ENCODE results near the gene HOXA7. TPM values are rescaled to one million over a fixed set of nuclear protein-coding genes. Genes with fewer than 3 reads are reported as not detected.

Gene HOXA7
- total RNA-seq, 1 experiment from 2014 or later: 2.6 TPM

- no TSS peak for BruUV-seq (replicated peaks)
- intact Hi-C loops (cut with micrococcal nuclease): no loop called here
- peaks cover 17% of the 10 kb centered on the region for H3K79me2 ChIP-seq (ENCODE audit: low read length)
- H3K9me3 ChIP-seq (ENCODE audit: low read length): no peaks in the 10 kb centered on the region
- ATAC-seq (no peak), DNase-seq (no peak)
- H3K27ac ChIP-seq (ENCODE audit: low read length): no peak overlapping the region
- TF ChIP-seq EZH2 (IDR thresholded peaks at IDR 0.05; ENCODE audit: low read length, unreplicated experiment) (no peak), EZH2phosphoT487 (IDR thresholded peaks at IDR 0.05; ENCODE audit: borderline replicate concordance, low read length) (no peak)
- TF ChIP-seq, protein P1, sequence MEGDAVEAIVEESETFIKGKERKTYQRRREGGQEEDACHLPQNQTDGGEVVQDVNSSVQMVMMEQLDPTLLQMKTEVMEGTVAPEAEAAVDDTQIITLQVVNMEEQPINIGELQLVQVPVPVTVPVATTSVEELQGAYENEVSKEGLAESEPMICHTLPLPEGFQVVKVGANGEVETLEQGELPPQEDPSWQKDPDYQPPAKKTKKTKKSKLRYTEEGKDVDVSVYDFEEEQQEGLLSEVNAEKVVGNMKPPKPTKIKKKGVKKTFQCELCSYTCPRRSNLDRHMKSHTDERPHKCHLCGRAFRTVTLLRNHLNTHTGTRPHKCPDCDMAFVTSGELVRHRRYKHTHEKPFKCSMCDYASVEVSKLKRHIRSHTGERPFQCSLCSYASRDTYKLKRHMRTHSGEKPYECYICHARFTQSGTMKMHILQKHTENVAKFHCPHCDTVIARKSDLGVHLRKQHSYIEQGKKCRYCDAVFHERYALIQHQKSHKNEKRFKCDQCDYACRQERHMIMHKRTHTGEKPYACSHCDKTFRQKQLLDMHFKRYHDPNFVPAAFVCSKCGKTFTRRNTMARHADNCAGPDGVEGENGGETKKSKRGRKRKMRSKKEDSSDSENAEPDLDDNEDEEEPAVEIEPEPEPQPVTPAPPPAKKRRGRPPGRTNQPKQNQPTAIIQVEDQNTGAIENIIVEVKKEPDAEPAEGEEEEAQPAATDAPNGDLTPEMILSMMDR (conservative IDR thresholded peaks at IDR 0.05; ENCODE audit: low read depth, low read length): no peak
- H2AFZ ChIP-seq (ENCODE audit: low read length): no peak overlapping the region
- H4K20me1 ChIP-seq (ENCODE audit: low read length): no peaks in the 10 kb centered on the region
- ChIA-PET POLR2A (ENCODE audit: unreplicated experiment) (no interaction called here), CTCF (no interaction called here)
- no peaks in the 10 kb centered on the region for H3K9me2 ChIP-seq (replicated peaks; ENCODE audit: low read length)
- H3K4me2 ChIP-seq (ENCODE audit: low read length): no peak overlapping the region
- no peak overlapping the region for H3K4me3 ChIP-seq (ENCODE audit: low read length)
- H3K4me1 ChIP-seq (ENCODE audit: insufficient read depth, low read length): peaks cover 9% of the 10 kb centered on the region
- H3K27me3 ChIP-seq (ENCODE audit: low read length): no peaks in the 10 kb centered on the region
- H3F3A ChIP-seq (ENCODE audit: low read length, unreplicated experiment): no peaks in the 10 kb centered on the region
- no peak overlapping the region for H3K9ac ChIP-seq (ENCODE audit: low read length)
- H3K36me3 ChIP-seq (ENCODE audit: low read depth, low read length): peaks cover 13% of the 10 kb centered on the region; the same call in 1 of the 2 replicates
Measured at GRCh38 chr7:27142580-27143022, 13.9 kb downstream of the HOXA7 start.

DNA sequence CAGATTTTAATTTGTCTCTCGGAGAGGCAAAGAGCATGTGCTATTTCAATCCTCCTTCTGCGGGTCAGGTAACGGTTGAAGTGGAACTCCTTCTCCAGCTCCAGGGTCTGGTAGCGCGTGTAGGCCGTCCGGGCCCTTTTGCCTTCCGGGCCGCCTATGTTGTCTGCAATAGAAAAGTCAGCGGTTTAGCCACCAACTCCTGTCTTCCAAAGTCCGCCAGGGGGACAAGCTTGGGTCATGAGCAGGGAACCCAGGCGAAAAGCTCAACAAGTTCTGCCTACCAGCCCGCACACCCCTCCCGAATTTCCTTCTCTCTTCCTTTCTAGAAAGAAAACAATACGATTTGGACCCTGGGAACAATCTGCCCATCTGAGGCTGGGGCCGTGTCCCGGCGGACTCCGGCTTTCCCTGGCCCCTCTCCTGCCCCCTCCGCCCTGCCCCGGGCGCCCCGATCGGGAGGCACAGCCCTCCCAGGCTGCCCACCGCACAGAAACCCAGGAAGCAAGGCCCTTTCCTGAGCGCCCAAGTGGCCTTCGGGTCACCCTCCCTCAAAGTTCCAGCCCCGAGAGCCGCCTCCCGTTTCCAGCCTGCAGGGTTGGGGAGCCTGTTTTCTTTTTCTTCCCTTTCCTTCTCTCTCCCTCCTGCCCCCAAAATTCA, 14.4 kb downstream of the HOXA7 start:
- ChIA-PET POLR2A (ENCODE audit: unreplicated experiment) (no interaction called here), CTCF (no interaction called here)
- Histone ChIP-seq H2AFZ (ENCODE audit: low read length) (no peak overlapping the region), H3K79me2 (ENCODE audit: low read length) (peaks cover 12% of the 10 kb centered on the region), H3K9me3 (ENCODE audit: low read length) (no peaks in the 10 kb centered on the region), H3F3A (ENCODE audit: low read length, unreplicated experiment) (no peaks in the 10 kb centered on the region), H4K20me1 (ENCODE audit: low read length) (no peaks in the 10 kb centered on the region), H3K4me3 (ENCODE audit: low read length) (no peak overlapping the region), H3K4me1 (ENCODE audit: insufficient read depth, low read length) (peaks cover 3% of the 10 kb centered on the region; the same call in 1 of the 2 replicates), H3K9ac (ENCODE audit: low read length) (no peak overlapping the region), H3K27ac (ENCODE audit: low read length) (no peak overlapping the region), H3K27me3 (ENCODE audit: low read length) (no peaks in the 10 kb centered on the region), H3K9me2 (replicated peaks; ENCODE audit: low read length) (no peaks in the 10 kb centered on the region), H3K36me3 (ENCODE audit: low read depth, low read length) (peaks cover 13% of the 10 kb centered on the region; the same call in 1 of the 2 replicates), H3K4me2 (ENCODE audit: low read length) (no peak overlapping the region)
- no TSS peak for BruUV-seq (replicated peaks)
- DNase-seq (no peak), ATAC-seq (no peak)
- intact Hi-C loops (cut with micrococcal nuclease): no loop called here
- no peak for TF ChIP-seq EZH2phosphoT487 (IDR thresholded peaks at IDR 0.05; ENCODE audit: borderline replicate concordance, low read length)
- no peak for TF ChIP-seq EZH2 (IDR thresholded peaks at IDR 0.05; ENCODE audit: low read length, unreplicated experiment)
- TF ChIP-seq, protein P1 (conservative IDR thresholded peaks at IDR 0.05; ENCODE audit: low read depth, low read length): no peak

Data from PC-3 (cell line).